Glutamatergic neuron (in vitro differentiated cells): ENCODE measurements around the gene IMP4. TPM values are rescaled to one million over a fixed set of nuclear protein-coding genes. Genes with fewer than 3 reads are reported as not detected.
A peak's percentile ranks its signal among the peaks of the same experiment; 100 is the strongest.

Experiments
- DNase-seq: peaks from one replicate; pipeline ENCODE4 v3.0.0; 2022
- H3K27ac Mint-ChIP-seq: one replicate; pipeline ENCODE4 v1.8.0; 2020; ENCODE audit warnings: mild to moderate bottlenecking, mixed read lengths, inconsistent platforms; ENCODE audit not compliant: unreplicated experiment
- H3K27me3 Mint-ChIP-seq: one replicate; pipeline ENCODE4 v1.8.0; 2020; ENCODE audit warnings: mild to moderate bottlenecking, moderate library complexity, mixed read lengths, inconsistent platforms; ENCODE audit not compliant: unreplicated experiment
- H3K36me3 Mint-ChIP-seq: one replicate; pipeline ENCODE4 v1.8.0; 2020; ENCODE audit warnings: mild to moderate bottlenecking, mixed read lengths, inconsistent platforms; ENCODE audit not compliant: unreplicated experiment
- H3K4me1 Mint-ChIP-seq: one replicate; pipeline ENCODE4 v1.8.0; 2020; ENCODE audit warnings: mild to moderate bottlenecking, low read depth, mixed read lengths, inconsistent platforms; ENCODE audit not compliant: unreplicated experiment
- H3K4me3 Mint-ChIP-seq: one replicate; pipeline ENCODE4 v1.8.0; 2020; ENCODE audit warnings: mild to moderate bottlenecking, mixed read lengths, inconsistent platforms; ENCODE audit not compliant: unreplicated experiment
- H3K9me3 Mint-ChIP-seq: one replicate; pipeline ENCODE4 v1.8.0; 2020; ENCODE audit warnings: mild to moderate bottlenecking, moderate library complexity, mixed read lengths, inconsistent platforms; ENCODE audit not compliant: unreplicated experiment
- total RNA-seq: library from RNA; stranded (reverse); fragmentation: NEBNext Ultra II Directional; extraction: Animal tissue kit (Norgen Biotek cat#: 25700); gene quantifications from one replicate; pipeline ENCODE4 v1.2.1, GENCODE V29; 2021; ENCODE audit not compliant: unreplicated experiment
- TF ChIP-seq, protein P1 (sequence below): fragments of 200-600 bp; sonication (generic); IDR thresholded peaks from one replicate; pipeline ENCODE4 v1.5.0; 2021; ENCODE audit not compliant: partially characterized antibody, unreplicated experiment

The IMP4 gene
- total RNA-seq, 1 donor from 2014 or later, result 48.3 TPM

DNA sequence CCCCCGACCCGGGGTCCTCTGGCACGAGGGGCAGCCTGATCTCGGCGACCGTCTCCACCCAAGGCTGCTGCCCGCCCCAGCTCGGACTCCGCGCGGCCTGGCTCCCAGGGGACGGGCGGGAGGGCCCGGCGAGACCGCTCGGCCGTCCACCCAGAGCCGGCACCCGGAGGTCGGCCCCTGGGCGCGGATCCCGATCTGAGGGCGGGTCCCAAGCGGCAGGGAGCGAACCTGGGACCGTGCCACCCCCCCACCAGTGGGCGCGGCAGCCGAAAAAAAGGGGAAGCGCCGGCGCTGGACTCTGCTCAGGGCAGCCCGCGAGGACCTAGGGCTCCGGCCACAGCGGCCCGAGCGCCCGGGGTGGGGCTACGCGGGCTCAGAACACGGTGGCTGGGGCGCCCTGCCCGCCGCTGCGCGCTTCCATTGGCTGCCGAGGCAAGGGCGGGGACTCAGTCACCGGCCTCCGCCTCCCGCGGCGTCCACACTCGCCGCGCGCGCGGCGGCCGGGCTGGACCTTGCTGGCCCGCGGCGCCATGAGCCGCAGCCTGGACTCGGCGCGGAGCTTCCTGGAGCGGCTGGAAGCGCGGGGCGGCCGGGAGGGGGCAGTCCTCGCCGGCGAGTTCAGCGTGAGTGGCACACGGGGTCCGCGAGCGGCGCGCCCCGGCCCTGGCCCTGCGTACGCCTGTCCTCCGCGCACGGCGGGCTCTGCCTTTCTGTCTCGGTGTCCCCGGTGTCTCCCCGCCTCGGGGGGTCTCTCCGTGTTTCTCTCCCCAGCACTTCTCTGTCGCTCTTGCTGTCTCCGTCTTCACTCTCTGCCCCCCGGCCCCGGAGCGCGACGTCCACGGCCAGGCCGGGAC is 13.1 kb downstream of the IMP4 start, which contains the start of gene PTPN18:
Gene PTPN18, plus strand, starts transcription at position 479 of the 854 bp plus-strand sequence. Its CDS starts 52 bp downstream, at position 531.
- Mint-ChIP-seq H3K4me1 (peaks cover 35% of the 10 kb centered on the region), H3K4me3 (peak within 1 kb of the TSS; percentile 87), H3K9me3 (peaks cover 28% of the 10 kb centered on the region), H3K27ac (peak within 1 kb of the TSS; percentile 98), H3K27me3 (peaks cover 25% of the 10 kb centered on the region), H3K36me3 (peaks cover 10% of the 10 kb centered on the region)
- DNase-seq, result peak; percentile 87
- TF ChIP-seq, protein P1, sequence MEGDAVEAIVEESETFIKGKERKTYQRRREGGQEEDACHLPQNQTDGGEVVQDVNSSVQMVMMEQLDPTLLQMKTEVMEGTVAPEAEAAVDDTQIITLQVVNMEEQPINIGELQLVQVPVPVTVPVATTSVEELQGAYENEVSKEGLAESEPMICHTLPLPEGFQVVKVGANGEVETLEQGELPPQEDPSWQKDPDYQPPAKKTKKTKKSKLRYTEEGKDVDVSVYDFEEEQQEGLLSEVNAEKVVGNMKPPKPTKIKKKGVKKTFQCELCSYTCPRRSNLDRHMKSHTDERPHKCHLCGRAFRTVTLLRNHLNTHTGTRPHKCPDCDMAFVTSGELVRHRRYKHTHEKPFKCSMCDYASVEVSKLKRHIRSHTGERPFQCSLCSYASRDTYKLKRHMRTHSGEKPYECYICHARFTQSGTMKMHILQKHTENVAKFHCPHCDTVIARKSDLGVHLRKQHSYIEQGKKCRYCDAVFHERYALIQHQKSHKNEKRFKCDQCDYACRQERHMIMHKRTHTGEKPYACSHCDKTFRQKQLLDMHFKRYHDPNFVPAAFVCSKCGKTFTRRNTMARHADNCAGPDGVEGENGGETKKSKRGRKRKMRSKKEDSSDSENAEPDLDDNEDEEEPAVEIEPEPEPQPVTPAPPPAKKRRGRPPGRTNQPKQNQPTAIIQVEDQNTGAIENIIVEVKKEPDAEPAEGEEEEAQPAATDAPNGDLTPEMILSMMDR, result no peak

DNA sequence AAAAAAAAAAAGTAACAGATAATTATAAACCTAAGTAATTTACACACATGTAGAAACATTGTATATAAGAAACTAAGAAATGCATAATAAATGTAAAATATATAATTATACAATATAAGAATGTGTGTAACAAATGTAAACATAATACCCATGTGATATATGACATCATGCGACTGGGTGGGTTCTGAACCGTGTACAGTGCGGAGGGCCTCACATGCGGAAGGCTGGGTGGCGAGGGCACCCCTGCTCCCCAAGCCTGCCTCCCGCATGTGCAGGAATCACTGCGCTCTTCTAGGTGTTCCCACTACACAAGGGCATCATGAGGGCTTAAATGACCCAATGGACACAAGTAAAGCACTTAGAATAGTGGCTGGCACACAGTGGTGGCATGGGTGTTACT is 15.2 kb downstream of the IMP4 start:
- H3K27me3 Mint-ChIP-seq, result peaks cover 17% of the 10 kb centered on the region
- H3K4me1 Mint-ChIP-seq, result peaks cover 22% of the 10 kb centered on the region
- H3K27ac Mint-ChIP-seq, result no peak overlapping the region
- H3K9me3 Mint-ChIP-seq, result peaks cover 22% of the 10 kb centered on the region
- no peak for DNase-seq
- H3K4me3 Mint-ChIP-seq, result no peak overlapping the region
- TF ChIP-seq, protein P1, result no peak
- H3K36me3 Mint-ChIP-seq, result peaks cover 10% of the 10 kb centered on the region

DNA sequence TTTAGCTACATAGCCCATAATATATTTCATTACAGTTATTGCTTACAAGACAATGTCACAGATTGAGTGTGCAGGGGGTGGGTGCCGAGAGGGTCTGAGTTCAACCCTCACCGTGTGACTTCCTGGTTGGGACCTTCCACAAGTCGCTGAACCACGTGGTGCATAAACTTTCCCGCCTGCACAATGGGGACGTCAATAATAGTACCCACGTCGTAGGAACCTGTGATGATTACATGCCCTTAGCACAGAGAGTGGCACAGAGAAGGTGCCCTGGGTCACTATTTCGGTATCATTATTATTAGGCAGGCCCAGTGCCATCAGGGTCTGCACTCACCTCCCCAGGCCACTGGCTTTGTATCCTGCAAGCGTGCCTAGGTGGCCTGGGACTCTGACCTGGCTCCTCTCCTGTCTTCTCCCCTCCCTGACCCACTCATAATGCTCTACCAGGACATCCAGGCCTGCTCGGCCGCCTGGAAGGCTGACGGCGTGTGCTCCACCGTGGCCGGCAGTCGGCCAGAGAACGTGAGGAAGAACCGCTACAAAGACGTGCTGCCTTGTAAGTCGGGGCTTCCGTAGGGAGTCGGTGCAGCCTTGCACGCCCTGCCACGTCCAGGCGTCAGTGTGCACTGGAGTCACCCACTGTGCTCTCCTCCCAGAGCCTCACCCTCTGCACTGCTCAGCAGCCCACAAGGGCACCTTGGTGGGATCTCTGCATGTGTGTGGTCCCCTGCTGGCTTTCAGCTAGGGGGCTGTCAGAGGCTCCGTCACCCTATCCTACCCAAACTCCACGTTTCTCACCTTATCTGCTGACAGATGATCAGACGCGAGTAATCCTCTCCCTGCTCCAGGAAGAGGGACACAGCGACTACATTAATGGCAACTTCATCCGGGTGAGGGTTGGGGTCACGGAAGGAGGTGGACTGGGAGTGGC is 16.0 kb downstream of the IMP4 start:
- peaks cover 15% of the 10 kb centered on the region for H3K36me3 Mint-ChIP-seq
- H3K4me1 Mint-ChIP-seq, result peaks cover 15% of the 10 kb centered on the region
- no peak overlapping the region for H3K4me3 Mint-ChIP-seq
- H3K27ac Mint-ChIP-seq, result no peak overlapping the region
- TF ChIP-seq, protein P1, result no peak
- DNase-seq, result no peak
- peaks cover 11% of the 10 kb centered on the region for H3K27me3 Mint-ChIP-seq
- H3K9me3 Mint-ChIP-seq, result peaks cover 16% of the 10 kb centered on the region

DNA sequence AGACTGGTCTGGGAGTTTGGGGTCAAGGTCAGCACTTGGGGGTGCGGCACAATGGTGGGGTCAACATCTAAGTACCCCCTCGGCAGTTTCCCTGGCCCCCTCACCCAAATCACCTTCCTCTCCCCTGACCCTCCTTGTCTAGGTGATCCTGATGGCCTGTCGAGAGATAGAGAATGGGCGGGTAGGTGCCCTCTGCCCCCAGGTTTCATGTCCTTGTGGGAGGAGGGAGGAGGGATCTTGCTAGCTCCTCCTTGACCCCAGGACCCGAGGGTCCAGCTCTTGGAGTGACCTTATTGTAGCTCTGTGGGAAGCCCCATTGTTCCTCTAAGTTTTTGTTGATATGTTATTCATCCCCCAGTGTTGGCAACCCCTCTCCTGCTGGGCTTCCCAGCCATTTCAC is 16.8 kb downstream of the IMP4 start:
- H3K9me3 Mint-ChIP-seq, result peaks cover 9% of the 10 kb centered on the region
- peaks cover 4% of the 10 kb centered on the region for H3K27me3 Mint-ChIP-seq
- H3K4me3 Mint-ChIP-seq, result no peak overlapping the region
- peaks cover 8% of the 10 kb centered on the region for H3K4me1 Mint-ChIP-seq
- no peak for DNase-seq
- no peak overlapping the region for H3K27ac Mint-ChIP-seq
- TF ChIP-seq, protein P1, result no peak
- peaks cover 15% of the 10 kb centered on the region for H3K36me3 Mint-ChIP-seq
